ENCODE results near the gene ACAA1.
A peak's percentile ranks its signal among the peaks of the same experiment; 100 is the strongest.
"Not testable (repeated sequence)": the region's sequence is repeated elsewhere in the genome, so short reads cannot be mapped to it uniquely, and the experiment has no call there.

Gene ACAA1

DNA sequence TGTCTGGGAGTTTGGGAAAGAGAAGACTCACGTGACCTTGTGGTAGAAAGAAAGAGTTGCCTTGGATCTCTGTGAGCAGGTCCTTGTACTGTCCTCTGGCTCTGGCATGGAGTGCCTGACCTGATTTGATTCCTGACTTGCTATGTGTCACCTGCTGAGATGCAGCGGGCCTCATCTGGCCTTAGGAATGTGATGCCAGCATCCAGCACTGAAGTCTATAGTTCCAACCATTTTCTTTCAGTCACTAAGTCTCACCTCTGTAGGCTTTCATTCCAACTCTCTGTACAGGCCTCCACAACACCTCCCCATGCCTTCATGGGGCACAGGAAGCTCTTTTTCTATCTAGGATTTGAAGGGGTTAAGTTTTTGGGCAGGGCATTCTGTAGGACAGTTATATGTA, 16.3 kb upstream of the ACAA1 start:
- DNase-seq, result no peak

DNA sequence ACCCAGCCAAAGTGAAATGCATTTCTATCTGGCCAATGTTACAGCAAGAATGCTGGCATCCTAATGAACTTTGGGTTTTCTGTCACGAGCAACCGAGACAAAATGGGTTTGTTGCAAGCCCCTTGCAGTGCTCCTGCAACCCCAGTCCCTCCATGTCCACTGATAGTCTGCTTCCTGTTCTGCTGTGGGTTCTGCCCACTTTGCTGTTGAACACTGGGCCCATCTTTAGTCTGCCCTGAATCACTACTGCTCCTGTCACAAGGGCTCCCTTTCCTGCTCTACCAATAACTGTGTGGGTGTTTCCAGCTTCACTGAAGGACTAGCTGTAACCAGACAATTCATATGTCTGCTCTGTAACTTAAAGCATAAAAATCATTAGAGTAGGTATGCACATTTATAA, 15.7 kb upstream of the ACAA1 start:
- no peak for DNase-seq

DNA sequence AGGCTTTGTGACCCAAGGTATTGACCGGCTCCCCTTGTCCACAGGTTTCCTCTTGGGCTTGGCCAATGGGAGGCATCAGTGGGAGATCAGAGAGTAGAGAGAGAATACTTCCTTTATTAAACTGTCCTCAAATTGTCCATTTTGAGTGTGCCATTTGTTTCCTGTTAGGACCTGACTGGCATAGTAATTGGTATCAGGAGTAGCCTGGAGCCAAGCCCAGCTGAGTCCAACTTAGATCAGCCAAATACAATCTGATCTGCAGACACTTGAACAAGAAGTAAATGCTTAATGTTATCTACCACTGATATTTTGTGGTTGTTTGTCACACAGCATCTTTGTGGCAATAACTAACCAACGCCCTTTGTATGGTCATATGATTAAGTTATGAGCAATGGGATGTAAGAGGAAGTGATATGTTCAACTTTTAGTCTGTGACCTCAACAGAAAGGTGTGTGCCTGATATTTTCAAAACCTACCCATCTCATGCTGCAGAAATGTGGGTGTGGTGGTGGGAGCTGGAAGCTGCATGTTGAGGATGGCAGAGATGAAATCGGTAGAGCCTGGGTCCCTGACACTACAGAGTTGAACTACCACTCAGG, 14.8 kb upstream of the ACAA1 start:
- DNase-seq, result no peak

DNA sequence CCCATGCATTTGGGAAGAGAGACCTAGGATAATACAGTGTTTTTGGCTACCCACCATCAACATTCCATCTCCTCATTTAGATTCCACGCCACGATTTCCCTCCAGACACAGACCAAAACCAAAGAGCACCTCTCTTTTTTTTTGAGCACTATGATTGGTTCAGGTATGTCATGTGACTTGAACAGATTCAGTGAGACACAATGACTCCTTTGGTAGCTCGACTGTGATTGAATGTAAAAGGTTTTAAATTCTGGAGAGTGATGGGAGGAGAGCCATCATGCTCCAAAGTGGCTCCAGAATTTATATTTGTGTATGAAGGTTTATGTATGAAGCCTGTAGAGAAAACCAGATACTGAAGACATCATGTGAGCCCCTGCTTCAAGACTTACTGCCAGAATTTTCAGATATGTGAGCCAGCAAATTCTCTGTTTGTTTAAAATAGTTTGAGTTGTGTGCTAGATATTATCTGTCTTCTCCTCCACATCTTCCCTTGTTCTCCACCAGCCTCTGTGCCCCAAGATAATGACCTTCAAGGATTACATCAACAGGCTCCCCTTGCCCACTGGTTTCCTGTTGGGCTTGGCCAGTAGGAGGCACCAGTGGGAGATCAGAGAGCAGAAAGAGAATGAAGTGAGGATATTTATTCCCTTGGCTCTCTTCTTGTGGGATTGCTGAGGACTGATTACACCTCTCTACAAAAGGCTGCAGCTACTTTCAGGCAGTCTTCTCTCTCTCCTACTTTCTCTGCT, 14.0 kb upstream of the ACAA1 start:
- DNase-seq, result no peak

DNA sequence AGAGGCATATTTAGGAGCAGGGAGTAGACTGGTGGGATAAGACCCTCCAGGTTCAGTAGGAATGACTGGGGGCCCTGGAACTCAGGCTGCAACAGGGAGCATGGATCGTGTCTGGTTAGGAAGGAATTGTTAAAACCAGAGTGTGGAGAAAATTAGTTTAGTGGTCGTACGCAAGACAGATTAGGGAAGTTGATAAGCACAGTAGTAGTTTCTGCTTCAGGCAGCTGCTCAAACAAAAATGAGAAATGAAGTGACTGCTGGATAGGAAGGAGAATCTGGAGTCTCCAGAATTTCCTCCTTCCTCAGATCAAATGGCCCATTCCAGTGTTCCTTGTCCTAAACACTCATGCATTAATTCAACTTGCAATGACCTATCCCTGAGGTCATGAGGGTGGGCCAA, 12.8 kb upstream of the ACAA1 start:
- DNase-seq, result no peak

DNA sequence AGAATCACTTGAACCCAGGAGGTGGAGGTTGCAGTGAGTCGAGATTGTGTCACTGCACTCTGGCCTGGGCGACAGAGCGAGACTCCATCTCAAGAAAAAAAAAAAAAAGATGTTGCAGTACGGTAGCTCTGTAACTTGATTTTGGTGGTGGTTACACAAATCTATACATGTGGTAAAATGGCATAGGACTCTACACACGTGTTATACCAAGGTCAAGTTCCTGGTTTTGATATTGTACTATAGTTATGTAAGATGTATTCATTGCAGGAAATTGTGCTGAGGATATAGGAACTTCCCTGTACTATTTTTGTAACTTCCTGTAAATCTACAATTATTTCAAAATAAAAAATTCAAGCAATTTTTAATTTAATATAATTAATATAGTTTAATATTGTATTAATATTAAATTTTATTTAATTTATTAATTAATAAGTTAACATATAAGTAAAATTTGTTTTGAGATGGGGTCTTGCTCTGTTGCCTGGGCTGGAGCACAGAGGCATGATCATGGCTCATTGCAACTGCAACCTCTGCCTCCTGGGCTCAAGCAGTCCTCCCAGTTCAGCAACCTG, 11.5 kb upstream of the ACAA1 start:
- no peak for DNase-seq

DNA sequence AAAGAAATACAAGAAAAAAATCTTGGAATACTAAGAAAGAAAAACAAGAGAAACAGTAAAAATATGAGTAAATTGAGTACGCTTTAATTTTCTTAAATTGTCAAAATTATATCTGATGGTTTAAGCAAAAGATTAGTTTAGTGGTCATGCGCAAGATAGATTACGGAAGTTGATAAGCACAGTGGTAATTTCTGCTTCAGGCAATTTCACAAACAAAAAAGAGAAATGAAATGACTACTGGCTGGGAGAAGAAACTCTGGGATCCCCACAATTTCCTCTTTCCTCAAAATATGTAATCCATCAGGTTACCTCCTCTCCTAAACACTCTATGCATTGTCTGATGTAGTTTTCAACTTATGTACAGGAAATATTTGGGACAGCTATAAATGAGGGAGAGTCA, 10.5 kb upstream of the ACAA1 start:
- DNase-seq, result no peak

DNA sequence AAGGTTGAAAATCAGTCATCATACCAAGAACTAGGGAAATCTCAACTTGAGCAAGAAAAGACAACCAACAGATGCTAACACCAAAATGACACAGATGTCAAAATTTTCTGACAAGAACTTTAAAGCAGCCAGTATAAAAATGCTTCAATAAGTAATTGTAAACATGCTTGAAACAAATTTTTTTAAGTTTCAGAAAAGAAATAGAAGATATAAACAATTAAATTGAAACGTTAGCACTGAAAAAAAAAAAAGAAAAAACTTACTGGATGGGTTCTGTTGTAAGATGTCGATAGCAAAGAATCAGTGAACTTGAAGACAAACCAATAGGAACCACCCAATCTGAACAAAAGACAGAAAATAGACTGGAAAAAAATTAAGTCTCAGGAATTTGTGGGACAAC, 9.6 kb upstream of the ACAA1 start:
- no peak for DNase-seq

DNA sequence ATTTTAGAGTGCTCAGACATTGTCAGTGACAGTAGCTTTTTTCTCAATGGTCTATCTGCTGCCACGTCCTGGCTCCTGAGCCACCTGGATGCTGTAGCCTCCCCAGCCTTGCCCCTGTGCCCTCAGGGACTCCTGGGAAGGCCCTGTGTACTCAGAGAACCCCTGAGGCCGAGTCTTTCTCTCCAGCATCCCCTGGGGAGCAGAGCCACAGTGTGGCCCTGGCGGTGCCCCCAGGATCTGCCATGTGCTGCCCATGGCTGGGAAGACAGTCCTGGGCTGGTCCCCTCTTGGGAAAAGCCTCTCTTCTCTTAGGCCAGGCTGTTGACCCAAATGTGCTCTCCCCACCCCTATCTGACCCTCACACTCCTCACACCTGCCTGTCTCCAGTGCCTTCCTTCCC, 6.6 kb upstream of the ACAA1 start:
- DNase-seq, result no peak

DNA sequence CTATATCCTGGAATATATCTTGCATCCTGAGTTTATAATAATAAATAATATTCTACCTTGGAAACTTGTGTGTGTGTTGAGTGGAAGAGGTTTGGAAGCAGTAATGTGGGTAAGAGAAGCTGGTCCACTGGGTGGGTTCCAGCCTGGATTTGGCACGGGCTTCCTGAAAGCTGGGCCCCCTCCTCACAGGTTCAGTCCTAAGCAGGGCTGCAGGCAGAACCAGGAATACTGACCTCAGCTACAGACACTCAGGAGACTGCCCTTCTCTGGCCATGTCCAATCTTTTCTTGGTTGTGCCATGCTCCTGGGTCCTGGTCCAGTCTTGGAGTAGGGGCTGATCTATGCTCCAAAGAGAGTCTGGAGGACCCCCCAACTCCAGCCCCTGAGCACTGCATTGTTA, 6.0 kb upstream of the ACAA1 start:
- DNase-seq, result no peak

DNA sequence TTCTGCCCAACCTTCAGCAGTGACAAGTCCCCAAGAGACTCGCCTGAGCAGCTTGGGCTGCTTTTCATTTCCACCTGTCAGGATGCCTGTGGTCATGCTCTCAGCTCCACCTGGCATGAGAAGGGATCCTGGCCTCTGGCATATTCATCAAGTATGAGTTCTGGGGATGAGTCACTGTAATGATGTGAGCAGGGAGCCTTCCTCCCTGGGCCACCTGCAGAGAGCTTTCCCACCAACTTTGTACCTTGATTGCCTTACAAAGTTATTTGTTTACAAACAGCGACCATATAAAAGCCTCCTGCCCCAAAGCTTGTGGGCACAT, 5.0 kb upstream of the ACAA1 start:
- no peak for DNase-seq

DNA sequence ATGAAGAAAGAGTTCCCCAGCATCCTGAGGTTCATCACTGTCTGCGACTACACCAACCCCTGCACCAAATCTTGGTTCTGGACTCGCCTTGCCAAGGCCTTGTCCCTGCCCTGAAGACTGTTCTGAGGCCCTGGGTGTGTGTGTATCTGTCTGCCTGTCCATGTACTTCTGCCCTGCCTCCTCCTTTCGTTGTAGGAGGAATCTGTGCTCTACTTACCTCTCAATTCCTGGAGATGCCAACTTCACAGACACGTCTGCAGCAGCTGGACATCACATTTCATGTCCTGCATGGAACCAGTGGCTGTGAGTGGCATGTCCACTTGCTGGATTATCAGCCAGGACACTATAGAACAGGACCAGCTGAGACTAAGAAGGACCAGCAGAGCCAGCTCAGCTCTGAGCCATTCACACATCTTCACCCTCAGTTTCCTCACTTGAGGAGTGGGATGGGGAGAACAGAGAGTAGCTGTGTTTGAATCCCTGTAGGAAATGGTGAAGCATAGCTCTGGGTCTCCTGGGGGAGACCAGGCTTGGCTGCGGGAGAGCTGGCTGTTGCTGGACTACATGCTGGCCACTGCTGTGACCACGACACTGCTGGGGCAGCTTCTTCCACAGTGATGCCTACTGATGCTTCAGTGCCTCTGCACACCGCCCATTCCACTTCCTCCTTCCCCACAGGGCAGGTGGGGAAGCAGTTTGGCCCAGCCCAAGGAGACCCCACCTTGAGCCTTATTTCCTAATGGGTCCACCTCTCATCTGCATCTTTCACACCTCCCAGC, 4.4 kb upstream of the ACAA1 start:
- no peak for DNase-seq

DNA sequence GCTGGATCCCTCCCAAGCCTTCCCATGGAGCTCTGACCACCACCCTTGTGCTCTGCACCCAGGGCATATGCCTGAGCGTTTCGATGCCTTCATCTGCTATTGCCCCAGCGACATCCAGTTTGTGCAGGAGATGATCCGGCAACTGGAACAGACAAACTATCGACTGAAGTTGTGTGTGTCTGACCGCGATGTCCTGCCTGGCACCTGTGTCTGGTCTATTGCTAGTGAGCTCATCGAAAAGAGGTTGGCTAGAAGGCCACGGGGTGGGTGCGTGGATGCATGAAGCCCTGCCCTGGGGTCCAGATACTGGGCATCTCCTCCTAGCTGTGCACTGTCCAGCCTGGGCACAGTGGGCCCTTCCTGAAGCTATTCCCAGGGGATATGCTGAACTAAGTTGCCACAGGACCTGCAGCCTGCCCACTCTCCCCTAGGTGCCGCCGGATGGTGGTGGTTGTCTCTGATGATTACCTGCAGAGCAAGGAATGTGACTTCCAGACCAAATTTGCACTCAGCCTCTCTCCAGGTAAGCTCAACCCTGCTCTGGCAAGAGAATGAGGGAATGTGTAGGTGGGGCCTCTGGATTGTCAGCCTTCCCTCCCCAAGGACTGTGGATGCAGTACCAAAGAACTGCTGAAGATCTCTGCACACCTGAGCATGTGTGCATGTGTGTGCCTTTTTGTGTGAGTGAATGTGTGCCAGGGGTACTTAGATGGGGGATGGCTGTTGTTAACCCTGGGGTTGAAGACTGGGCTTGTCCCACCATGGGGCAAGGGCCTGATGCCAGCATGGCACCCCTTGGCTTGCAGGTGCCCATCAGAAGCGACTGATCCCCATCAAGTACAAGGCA, 3.6 kb upstream of the ACAA1 start:
- no peak for DNase-seq

DNA sequence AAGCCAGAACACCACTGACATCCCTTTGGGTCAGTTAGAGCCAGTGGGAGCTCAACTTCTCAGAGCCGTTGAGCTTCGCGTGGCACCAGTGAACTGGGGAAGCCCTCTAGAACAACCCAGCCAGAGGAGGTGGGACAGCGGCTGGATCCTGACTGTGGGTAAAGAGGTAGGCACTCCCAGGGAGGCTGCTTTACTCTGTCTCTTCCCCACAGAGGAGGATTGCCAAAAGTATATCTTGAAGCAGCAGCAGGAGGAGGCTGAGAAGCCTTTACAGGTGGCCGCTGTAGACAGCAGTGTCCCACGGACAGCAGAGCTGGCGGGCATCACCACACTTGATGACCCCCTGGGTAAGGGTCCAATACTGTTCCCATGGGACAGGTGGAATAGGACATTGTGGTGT, 2.7 kb upstream of the ACAA1 start:
- DNase-seq, result no peak

DNA sequence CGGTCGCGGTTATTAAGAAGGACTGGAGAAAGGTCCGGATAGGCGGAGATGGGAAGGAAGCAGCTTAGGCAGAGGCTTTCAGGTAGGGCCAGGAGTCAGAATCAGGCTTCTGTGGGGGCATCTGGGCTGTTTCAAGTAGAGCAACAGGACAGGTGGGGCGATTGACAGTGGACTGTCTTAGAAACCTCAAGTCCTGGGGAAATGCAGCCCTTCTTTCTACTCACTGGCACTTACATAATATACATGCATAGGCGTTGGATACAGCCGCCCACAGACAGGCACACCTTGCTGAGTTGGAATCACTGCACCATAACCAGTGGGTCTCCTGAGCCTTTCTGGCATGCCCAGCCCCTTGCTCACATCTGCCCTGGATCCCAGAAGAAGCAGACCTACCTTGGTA, 2.3 kb upstream of the ACAA1 start:
- no peak for DNase-seq

DNA sequence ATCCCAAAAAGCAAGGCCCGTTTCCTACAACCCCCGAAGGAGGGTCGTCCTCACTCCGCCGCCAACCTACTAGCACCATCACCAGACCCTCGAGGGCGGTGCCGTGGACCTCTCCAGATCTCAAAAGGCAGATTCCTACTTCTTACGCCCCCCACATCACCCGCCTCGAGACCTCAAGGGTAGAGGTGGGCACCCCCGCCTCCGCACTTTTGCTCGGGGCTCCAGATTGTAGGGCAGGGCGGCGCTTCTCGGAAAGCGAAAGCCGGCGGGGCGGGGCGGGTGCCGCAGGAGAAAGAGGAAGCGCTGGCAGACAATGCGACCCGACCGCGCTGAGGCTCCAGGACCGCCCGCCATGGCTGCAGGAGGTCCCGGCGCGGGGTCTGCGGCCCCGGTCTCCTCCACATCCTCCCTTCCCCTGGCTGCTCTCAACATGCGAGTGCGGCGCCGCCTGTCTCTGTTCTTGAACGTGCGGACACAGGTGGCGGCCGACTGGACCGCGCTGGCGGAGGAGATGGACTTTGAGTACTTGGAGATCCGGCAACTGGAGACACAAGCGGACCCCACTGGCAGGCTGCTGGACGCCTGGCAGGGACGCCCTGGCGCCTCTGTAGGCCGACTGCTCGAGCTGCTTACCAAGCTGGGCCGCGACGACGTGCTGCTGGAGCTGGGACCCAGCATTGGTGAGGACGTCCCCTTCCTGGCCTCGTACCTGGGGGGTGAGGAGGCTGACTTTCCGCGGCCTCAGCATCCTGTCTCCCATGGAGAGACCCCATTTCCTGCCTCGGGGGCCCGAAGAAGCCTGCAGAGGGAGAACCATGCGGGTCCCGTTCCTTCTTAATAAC, 1.6 kb upstream of the ACAA1 start, which contains the start of gene MYD88:
Gene MYD88, plus strand, starts transcription at position 313 of the 842 bp plus-strand sequence. Its CDS starts 40 bp downstream, at position 353.
- DNase-seq, result peak; percentile 4

DNA sequence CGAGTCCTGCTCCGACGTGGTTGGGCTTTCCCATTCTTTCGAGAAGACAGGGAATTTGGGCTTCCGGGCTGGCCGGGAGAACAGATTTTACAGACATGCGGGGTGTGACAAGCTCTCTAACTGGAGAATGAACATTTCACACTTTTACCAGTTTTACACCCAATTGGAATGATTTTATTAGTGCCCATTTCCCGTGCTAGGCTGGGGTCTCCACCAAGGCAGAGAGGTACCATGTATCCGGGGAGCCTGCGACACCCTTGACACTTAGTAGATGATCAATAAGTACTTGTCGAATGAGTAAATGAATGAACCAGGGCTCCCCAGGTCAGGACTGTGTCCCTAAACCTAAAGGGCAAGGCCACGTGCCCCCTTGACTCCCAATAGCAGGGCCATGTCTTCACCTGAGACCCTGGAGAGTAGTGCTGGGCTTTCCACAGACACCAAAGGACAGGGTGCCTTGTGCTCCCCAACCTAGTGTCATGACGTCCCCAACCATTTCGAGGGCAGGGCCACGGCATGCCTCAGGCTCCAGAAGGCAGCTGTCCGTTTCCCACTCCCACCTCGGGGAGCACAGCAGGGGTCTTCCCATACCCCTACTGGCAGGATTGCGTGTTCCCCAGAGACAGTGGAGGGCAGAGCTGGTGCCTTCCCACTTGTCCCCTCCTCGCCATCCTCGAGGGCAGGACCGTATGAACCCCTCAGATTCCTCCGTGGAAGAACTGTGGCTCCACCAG, 855 bp upstream of the ACAA1 start:
- DNase-seq, result no peak

DNA sequence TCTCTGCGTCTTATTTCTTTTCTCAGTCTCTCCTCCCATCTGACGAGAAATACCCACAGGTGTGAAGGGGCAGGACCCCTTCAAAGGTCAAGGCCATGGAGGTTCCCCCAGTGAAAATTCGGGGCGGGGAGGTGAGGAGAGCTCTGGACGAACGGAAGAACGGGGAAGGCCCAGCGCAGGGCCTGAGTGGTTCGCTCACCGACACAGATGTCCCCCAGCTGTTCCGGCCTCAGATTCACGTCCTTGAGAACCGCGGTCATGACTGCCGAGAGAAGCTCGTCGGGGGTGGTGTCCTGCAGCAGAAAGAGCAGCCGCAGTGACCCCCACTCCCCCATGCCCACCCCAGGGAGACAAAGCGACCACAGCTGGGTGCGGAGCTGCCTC, 542 bp downstream of the ACAA1 start:
- no peak for DNase-seq

DNA sequence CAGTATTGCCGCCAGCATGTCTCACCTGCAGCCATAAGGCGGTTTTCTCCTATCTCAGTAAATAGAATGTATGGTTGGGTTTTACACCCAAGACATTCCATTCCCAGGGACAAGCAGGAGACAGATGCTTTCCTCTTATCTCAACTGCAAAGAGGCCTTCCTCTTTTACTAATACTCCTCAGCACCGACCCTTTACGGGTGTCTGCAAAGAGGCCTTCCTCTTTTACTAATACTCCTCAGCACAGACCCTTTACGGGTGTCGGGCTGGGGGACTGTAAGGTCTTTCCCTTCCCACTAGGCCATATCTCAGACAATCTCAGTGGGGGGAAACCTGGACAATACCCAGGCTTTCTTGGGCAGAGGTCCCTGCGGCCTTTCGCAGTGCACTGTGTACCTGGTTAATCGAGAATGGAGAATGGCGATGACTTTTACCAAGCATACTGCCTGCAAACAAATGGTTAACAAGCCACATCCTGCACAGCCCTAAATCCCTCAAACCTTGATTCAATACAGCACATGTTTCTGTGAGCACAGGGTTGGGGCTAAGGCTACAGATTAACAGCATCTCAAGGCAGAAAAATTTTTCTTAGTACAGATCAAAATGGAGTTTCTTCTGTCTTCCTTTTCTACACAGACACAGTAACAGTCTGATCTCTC, 1.2 kb downstream of the ACAA1 start:
- DNase-seq, result not testable (repeated sequence)

DNA sequence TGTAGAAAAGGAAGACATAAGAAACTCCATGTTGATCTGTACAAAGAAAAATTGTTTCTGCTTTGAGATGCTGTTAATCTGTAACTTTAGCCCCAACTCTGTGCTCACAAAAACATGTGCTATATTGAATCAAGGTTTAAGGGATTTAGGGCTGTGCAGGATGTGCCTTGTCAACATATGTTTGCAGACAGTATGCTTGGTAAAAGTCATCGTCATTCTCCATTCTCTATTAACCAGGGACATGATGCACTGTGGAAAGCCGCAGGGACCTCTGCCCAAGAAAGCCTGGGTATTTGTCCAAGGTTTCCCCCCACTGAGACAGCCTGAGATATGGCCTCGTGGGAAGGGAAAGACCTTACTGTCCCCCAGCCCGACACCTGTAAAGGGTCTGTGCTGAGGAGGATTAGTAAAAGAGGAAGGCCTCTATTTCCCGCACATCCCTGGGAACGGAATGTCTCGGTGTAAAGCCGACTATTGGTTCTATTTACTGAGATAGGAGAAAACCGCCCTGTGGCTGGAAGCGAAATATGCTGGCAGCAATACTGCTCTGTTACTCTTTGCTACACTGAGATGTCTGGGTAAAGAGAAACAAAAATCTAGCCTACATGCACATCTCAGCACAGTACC, 2.3 kb downstream of the ACAA1 start:
- DNase-seq, result not testable (repeated sequence)

Data from NCI-H774 (cell line).